GM13977 (cell line): ENCODE results near the gene SPARC.
"Not testable (repeated sequence)": the region's sequence is repeated elsewhere in the genome, so short reads cannot be mapped to it uniquely, and the experiment has no call there.

ENCODE experiments used
- DNase-seq: peaks from one replicate; pipeline ENCODE4 v3.0.0; 2012; ENCODE audit warnings: low spot score
- in situ Hi-C: fragments of 300-500 bp; cut with MboI; formaldehyde crosslinking; loops from one replicate; pipeline ENCODE4 v1.12.0; 2022; ENCODE audit warnings: low sequenced_read_pairs, low pct_unique_long_range_greater_than_20kb, mixed read lengths, inconsistent platforms; ENCODE audit not compliant: unreplicated experiment
- TF ChIP-seq, protein P1 (sequence below): IDR thresholded peaks from 2 replicates; pipeline ENCODE4 v1.5.1; 2012; ENCODE audit warnings: mild to moderate bottlenecking, control low read depth; ENCODE audit not compliant: insufficient read depth; ENCODE audit errors: extremely low read depth, missing control alignments

Gene SPARC

DNA sequence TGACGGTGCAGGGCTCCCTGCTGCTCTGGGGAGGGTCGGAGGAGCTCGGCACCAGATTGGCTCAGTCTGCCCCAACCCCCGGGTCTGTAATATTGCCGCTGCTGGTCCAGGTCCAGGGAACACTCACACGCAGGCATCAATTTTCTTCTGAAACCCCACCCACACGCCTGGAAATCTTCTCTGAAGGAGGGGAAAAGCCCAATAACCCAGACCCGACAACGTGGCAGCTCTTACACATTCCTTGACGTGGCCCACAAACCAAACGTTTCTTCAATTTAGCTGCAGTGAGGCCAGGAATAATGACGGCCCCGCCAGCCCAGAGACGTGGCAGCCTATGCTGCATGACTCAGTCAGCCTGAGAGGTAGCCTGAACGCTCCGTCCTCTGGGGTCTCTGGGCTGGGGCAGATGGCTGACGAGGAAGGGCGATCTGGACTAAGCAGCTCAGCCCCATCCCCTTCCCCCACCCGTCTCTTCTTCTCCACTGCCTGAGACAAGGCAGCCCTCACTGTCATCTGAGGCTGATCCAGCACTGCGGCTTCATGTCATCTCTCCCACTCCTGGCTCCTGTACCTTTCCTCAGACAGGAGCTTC is 9.9 kb upstream of the SPARC start:
- in situ Hi-C loops: no loop called here
- no peak for DNase-seq
- TF ChIP-seq, protein P1, sequence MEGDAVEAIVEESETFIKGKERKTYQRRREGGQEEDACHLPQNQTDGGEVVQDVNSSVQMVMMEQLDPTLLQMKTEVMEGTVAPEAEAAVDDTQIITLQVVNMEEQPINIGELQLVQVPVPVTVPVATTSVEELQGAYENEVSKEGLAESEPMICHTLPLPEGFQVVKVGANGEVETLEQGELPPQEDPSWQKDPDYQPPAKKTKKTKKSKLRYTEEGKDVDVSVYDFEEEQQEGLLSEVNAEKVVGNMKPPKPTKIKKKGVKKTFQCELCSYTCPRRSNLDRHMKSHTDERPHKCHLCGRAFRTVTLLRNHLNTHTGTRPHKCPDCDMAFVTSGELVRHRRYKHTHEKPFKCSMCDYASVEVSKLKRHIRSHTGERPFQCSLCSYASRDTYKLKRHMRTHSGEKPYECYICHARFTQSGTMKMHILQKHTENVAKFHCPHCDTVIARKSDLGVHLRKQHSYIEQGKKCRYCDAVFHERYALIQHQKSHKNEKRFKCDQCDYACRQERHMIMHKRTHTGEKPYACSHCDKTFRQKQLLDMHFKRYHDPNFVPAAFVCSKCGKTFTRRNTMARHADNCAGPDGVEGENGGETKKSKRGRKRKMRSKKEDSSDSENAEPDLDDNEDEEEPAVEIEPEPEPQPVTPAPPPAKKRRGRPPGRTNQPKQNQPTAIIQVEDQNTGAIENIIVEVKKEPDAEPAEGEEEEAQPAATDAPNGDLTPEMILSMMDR: no peak

DNA sequence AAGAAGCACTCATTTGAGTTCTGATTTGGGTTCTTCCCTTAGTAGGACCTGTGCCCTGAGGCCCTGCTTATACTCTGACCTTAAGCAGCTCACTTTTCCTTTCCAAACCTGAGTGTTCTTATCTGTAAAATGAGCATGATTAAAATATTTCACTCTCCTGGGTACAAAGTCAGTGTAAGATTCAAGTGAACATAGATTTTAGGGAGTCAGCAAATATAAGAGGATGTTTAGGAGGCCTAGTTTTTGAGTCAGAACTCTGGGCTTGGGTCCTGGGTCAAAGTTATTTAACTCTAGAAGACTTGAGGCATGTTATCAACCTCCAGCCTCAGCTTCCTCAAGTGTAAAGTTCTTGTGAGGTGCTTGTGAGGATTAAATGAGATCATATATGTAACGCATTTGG is 8.7 kb upstream of the SPARC start:
- TF ChIP-seq, protein P1: no peak
- DNase-seq: no peak
- in situ Hi-C loops: no loop called here

DNA sequence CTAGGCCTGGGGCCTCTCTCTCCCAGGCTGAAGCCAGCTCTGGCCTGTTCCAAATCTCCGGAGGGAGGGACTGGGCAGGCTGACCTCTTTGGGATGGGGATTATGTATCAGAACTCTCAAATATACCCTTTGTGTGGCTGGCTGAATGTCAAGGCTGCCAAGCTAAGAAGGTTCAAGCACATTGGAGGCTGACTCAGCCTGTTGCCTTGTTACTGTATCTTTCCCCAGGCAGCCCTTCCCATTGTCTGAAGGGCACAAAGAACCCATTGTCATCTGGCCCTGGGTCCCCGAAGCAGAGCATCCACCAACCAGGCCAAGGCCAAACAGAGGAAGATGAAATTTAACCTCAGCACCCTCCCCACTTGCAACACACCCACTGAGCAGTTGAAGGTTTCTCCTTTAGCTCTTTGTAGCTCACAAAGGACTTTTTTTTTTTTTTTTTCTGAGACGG is 7.3 kb upstream of the SPARC start:
- TF ChIP-seq, protein P1: no peak
- DNase-seq: no peak
- in situ Hi-C loops: no loop called here

DNA sequence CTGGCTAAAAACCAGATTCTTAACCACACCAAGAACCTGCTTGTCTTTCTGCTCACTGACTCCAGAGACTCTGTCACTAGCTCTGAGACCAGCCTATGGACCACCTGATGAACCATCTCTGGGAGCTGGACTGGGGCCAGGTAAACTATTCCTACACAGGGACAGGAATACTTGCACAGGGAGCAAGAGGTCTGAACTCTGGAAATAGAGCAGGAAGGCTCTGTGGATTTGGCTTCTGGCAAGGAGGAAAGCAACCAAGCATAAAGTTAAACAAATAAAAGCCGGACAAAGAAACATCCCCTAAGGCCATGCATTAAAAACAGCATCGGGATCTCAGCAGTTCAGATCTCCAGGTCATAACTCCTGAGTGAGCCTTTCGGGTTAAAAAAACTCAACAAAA is 5.6 kb upstream of the SPARC start:
- in situ Hi-C loops: no loop called here
- TF ChIP-seq, protein P1: no peak
- DNase-seq: no peak

DNA sequence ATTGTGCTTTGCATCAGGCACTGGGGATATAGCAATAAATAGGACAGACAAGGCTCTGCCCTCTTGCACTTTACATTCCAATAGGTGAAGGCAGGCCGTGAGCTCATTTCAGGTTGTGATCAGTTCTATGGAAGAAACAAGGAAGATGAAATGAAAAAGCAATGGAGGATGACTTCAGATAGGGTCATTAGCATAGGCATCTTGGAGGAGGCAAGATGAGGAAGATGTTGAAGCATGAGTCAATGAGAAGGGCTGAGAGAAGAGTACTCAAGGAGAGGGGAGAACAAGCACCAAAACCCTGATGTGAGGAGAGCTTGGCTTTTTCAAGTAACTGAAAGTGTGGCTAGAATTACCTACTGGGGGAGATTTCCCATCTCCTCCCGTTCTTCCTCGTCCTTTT is 5.0 kb upstream of the SPARC start:
- in situ Hi-C loops: no loop called here
- DNase-seq: no peak
- TF ChIP-seq, protein P1: no peak

DNA sequence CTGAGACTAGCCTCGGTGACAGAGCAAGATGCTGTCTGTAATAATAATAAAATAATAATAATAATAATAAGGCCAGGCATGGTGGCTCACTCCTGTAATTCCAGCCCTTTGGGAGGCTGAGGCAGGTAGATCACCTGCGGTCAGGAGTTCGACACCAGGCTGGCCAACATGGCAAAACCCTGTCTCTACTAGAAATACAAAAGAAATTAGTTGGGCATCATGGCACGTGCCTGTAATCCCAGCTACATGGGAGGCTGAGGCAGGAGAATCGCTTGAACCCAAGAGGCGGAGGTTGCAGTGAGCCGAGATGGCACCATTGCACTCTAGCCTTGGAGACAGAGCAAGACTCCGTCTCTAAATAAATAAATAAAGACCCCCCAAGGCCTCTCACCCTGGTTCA is 2.9 kb upstream of the SPARC start:
- in situ Hi-C loops, DNase-seq: not testable (repeated sequence)

DNA sequence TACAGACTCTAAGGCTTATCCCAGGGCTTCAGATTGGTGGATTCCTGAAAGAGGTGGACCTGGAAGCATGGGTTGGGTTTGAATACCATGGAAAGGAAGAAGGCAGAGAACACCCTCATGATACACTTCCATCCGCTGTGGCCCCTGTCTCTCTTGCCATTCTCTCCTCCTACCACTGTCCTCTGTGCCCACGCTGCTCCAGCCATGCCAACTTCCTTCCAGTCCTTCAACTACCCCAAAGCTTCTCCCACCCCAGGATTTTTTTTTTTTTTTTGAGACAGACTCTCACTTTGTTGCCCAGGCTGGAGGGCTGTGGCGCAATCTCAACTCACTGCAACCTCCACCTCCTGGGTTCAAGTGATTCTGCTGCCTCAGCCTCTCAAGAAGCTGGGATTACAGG is 1.7 kb upstream of the SPARC start:
- no peak for DNase-seq
- in situ Hi-C loops: no loop called here
- TF ChIP-seq, protein P1: no peak
